Endothelial cell of umbilical vein (primary cell): ENCODE results near the gene POU6F1. TPM values are rescaled to one million over a fixed set of nuclear protein-coding genes. Genes with fewer than 3 reads are reported as not detected.

Experiments used
- BruUV-seq: library from RNA; stranded (reverse); fragments of 400-500 nt; replicated peaks from 2 replicates; lab custom pipeline; 2021; lab: Mats Ljungman, UMichigan
- CTCF ChIA-PET: fragments of 300-600, 350-600 bp; sonication (Branson Sonifier 250); formaldehyde crosslinking; loops from one replicate; lab custom pipeline; 2021; ENCODE audit warnings: antibody characterized with exemption, inconsistent platforms; lab: Charles Lee
- POLR2A ChIA-PET: fragments of 300-600, 350-600 bp; sonication (Branson Sonifier 250); formaldehyde crosslinking; loops from one replicate; lab custom pipeline; 2021; ENCODE audit warnings: antibody characterized with exemption, inconsistent platforms; lab: Charles Lee
- DNase-seq: peaks from one replicate; pipeline ENCODE4 v3.0.0-alpha.2; 2011; ENCODE audit warnings: low read depth, low spot score
- FAIRE-seq: peaks from 2 replicates; lab custom pipeline; 2011; peaks lifted over from hg19 to GRCh38; lab: Jason Lieb, UNC
- H2AFZ ChIP-seq: 2 replicates; pipeline ENCODE4 v1.6.0; 2012; ENCODE audit warnings: low read depth, low read length, control low read depth, inconsistent platforms
- H3K27ac ChIP-seq: 2 replicates; pipeline ENCODE4 v1.5.1; 2011; ENCODE audit warnings: low read depth, mild to moderate bottlenecking, control low read depth, low read length, moderate library complexity; ENCODE audit not compliant: insufficient read depth
- H3K27me3 ChIP-seq, 2 experiments: 2 replicates each; pipeline versions ENCODE4 v1.6.0 to v1.6.1; 2011; ENCODE audit warnings: low read length in 2 of 2, mixed read lengths in 1 of 2; ENCODE audit not compliant: control insufficient read depth in 2 of 2, insufficient read depth in 2 of 2
- H3K36me3 ChIP-seq, 2 experiments: 2 replicates in 1 of 2; 3 replicates in 1 of 2; pipeline ENCODE4 v1.5.1; 2011; ENCODE audit warnings: low read length in 2 of 2, mild to moderate bottlenecking in 1 of 2, moderate library complexity in 1 of 2; ENCODE audit not compliant: control insufficient read depth in 2 of 2, insufficient read depth in 2 of 2; ENCODE audit errors: extremely low read depth in 1 of 2
- H3K4me1 ChIP-seq: 3 replicates; pipeline ENCODE4 v1.5.1; 2011; ENCODE audit warnings: mild to moderate bottlenecking, low read length; ENCODE audit not compliant: control insufficient read depth, insufficient read depth; ENCODE audit errors: extremely low read depth
- H3K4me2 ChIP-seq: 2 replicates; pipeline ENCODE4 v1.6.1; 2011; ENCODE audit warnings: low read length, control low read depth, mixed read lengths; ENCODE audit not compliant: insufficient read depth
- H3K4me3 ChIP-seq, 3 experiments: fragments of 200-600 bp in 1 of 3; sonication (generic), shearing (Covaris generic) in 1 of 3; replicated peaks in 1 of 3; 2 replicates each; pipeline ENCODE4 v1.5.1; 2011 to 2016; ENCODE audit warnings: control low read depth in 3 of 3, low read length in 3 of 3, mild to moderate bottlenecking in 2 of 3, inconsistent platforms in 1 of 3, low read depth in 1 of 3, moderate library complexity in 1 of 3; ENCODE audit not compliant: insufficient read depth in 1 of 3
- H3K79me2 ChIP-seq: 2 replicates; pipeline ENCODE4 v1.6.0; 2012; ENCODE audit warnings: low read length, inconsistent platforms; ENCODE audit not compliant: control insufficient read depth, insufficient read depth
- H3K9ac ChIP-seq: replicated peaks from 2 replicates; pipeline ENCODE3; 2011; ENCODE audit warnings: low read length, control low read depth; ENCODE audit not compliant: insufficient read depth; ENCODE audit errors: extremely low read depth
- H3K9me1 ChIP-seq: replicated peaks from 3 replicates; pipeline ENCODE4 v1.6.0; 2011; ENCODE audit warnings: mild to moderate bottlenecking, low read length; ENCODE audit not compliant: control insufficient read depth, insufficient read depth; ENCODE audit errors: extremely low read depth
- H3K9me3 ChIP-seq: replicated peaks from 2 replicates; pipeline ENCODE4 v1.5.1; 2012; ENCODE audit warnings: low read length, inconsistent platforms; ENCODE audit not compliant: control insufficient read depth, insufficient read depth
- H4K20me1 ChIP-seq: replicated peaks from 2 replicates; pipeline ENCODE3; 2011; ENCODE audit warnings: mild to moderate bottlenecking, low read length; ENCODE audit not compliant: control insufficient read depth, insufficient read depth; ENCODE audit errors: extremely low read depth
- CTCF ChIP-seq, 2 donors: IDR thresholded peaks; 1 replicate in 1 of 2; 2 replicates in 1 of 2; pipeline ENCODE4 v1.5.1; 2011; ENCODE audit warnings: low read length in 2 of 2, mild to moderate bottlenecking in 2 of 2, moderate library complexity in 2 of 2, control low read depth in 1 of 2, inconsistent platforms in 1 of 2, low read depth in 1 of 2; ENCODE audit not compliant: insufficient read depth in 1 of 2; ENCODE audit errors: extremely low read depth in 1 of 2
- EZH2 ChIP-seq: IDR thresholded peaks from 2 replicates; pipeline ENCODE4 v1.6.1; 2012; ENCODE audit warnings: borderline replicate concordance, low read depth, mild to moderate bottlenecking, moderate library complexity, low read length, inconsistent platforms; ENCODE audit not compliant: severe bottlenecking
- FOS ChIP-seq: IDR thresholded peaks from 2 replicates; pipeline ENCODE4 v1.6.1; 2011; ENCODE audit warnings: mild to moderate bottlenecking, low read length, moderate library complexity, borderline replicate concordance; ENCODE audit not compliant: insufficient read depth
- GATA2 ChIP-seq: IDR thresholded peaks from 2 replicates; pipeline ENCODE4 v1.7.0; 2011; ENCODE audit warnings: low read depth, mild to moderate bottlenecking, moderate library complexity, mixed read lengths, low read length; ENCODE audit not compliant: insufficient read length, insufficient read depth
- JUN ChIP-seq: IDR thresholded peaks from 2 replicates; pipeline ENCODE4 v1.6.1; 2011; ENCODE audit warnings: borderline replicate concordance, low read depth; ENCODE audit not compliant: insufficient read length, insufficient read depth
- MAX ChIP-seq: IDR thresholded peaks from 2 replicates; pipeline ENCODE4 v1.6.1; 2011; ENCODE audit not compliant: insufficient read depth, insufficient read length
- MYC ChIP-seq: IDR thresholded peaks from one replicate; pipeline ENCODE4 v1.6.1; 2011; ENCODE audit warnings: mild to moderate bottlenecking, low read depth, low read length
- POLR2A ChIP-seq: IDR thresholded peaks from 2 replicates; pipeline ENCODE4 v1.6.1; 2012; ENCODE audit warnings: low read depth, mild to moderate bottlenecking, control low read depth, low read length
- POLR2AphosphoS5 ChIP-seq: IDR thresholded peaks from 2 replicates; pipeline ENCODE4 v1.6.1; 2012; ENCODE audit warnings: low read depth, mild to moderate bottlenecking, control low read depth, low read length, moderate library complexity; ENCODE audit not compliant: insufficient read depth
- dilution Hi-C: fragments of 300-500 bp; cut with MboI; formaldehyde crosslinking; loops from one replicate; pipeline ENCODE4 v1.15.0; 2019; ENCODE audit warnings: low sequenced_read_pairs; ENCODE audit not compliant: extremely low pct_ligation_motif_present
- intact Hi-C: fragments of 100-400 bp; cut with micrococcal nuclease; formaldehyde crosslinking; loops from one replicate; pipeline ENCODE4 v1.10.0; 2022
- polyA plus RNA-seq, 4 experiments: library from polyadenylated mRNA; depleted of rRNA in 3 of 4; stranded (reverse) in 3 of 4; unstranded in 1 of 4; fragments of >200 nt; gene quantifications; 2 replicates each; pipeline versions ENCODE4 v1.2.1 to v1.2.3, GENCODE V29; 2011 to 2012; ENCODE audit warnings: missing spikeins in 1 of 4
- total RNA-seq: library from RNA; stranded (reverse); gene quantifications from 2 replicates; pipeline ENCODE4 v1.2.3, GENCODE V29; 2021

The POU6F1 gene
- total and polyA plus RNA-seq, 2 donors (not counting 3 experiments of a cell fraction or from before 2014, with no cell fraction given) = 5.4 to 14.4 TPM

- H3K27ac ChIP-seq = no peak overlapping the region
- no peak overlapping the region for H3K4me3 ChIP-seq
- no peak for DNase-seq
- no peak overlapping the region for H2AFZ ChIP-seq
- H3K27me3 ChIP-seq = no peaks in the 10 kb centered on the region
- intact Hi-C loops (no loop called here), dilution Hi-C loops (no loop called here)
- FAIRE-seq = no peak
- H4K20me1 ChIP-seq = no peaks in the 10 kb centered on the region
- no peaks in the 10 kb centered on the region for H3K79me2 ChIP-seq
- H3K9me3 ChIP-seq = no peaks in the 10 kb centered on the region
- H3K4me2 ChIP-seq = no peak overlapping the region
- no peaks in the 10 kb centered on the region for H3K36me3 ChIP-seq
- no TSS peak for BruUV-seq
- no peak overlapping the region for H3K9ac ChIP-seq
- no peaks in the 10 kb centered on the region for H3K9me1 ChIP-seq
- TF ChIP-seq FOS (no peak), GATA2 (no peak), JUN (no peak), POLR2AphosphoS5 (no peak), EZH2 (no peak), MYC (no peak), POLR2A (no peak), CTCF (IDR thresholded peaks at IDR 0.05; ENCODE audit: extremely low read depth in 1 of 2, insufficient read depth in 1 of 2, low read depth in 1 of 2, low read length in 2 of 2) (no peak), MAX (no peak)
- POLR2A ChIA-PET = no interaction called here
- no peaks in the 10 kb centered on the region for H3K4me1 ChIP-seq
- CTCF ChIA-PET = no interaction called here
Measured at GRCh38 chr12:51209259-51209658, 8.6 kb downstream of the POU6F1 start.
